Coronary artery (tissue), 2 donors: ENCODE data around the gene IL2RG.
A peak's percentile ranks its signal among the peaks of the same experiment; 100 is the strongest.

Experiments used
- DNase-seq: peaks from one replicate; pipeline ENCODE4 v3.0.0-alpha.2; 2017; ENCODE audit warnings: low spot score
- H3K27ac ChIP-seq, 2 donors: fragments of 200-600 bp; sonication (generic); one replicate each; pipeline ENCODE4 v1.5.1; 2016 to 2019
- H3K4me3 ChIP-seq: fragments of 200-600 bp; sonication (generic); 2 replicates; pipeline ENCODE4 v1.5.1; 2016; ENCODE audit warnings: mild to moderate bottlenecking, moderate library complexity
- TF ChIP-seq, protein P1 (sequence below): fragments of 200-600 bp; sonication (generic); IDR thresholded peaks from one replicate; pipeline ENCODE4 v1.5.1; 2019; ENCODE audit warnings: antibody characterized with exemption

Gene IL2RG

DNA sequence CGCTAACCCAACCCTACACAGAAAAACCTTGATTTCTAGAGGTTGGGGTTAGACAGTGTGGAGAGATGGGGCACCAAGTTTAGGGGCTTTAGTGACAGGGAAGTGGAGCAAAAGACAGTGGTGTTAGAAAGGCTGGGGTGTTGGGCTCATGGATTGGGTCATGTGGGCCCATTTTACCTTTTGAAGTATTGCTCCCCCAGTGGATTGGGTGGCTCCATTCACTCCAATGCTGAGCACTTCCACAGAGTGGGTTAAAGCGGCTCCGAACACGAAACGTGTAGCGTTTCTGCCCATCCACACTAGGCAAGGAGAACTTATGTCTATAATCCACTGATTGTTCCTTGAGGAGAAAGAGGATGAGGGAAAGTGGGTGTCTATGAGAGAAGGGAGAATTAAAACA lies 2.3 kb downstream of the IL2RG start:
- no peak for DNase-seq
- no peak overlapping the region for H3K4me3 ChIP-seq
- TF ChIP-seq, protein P1, sequence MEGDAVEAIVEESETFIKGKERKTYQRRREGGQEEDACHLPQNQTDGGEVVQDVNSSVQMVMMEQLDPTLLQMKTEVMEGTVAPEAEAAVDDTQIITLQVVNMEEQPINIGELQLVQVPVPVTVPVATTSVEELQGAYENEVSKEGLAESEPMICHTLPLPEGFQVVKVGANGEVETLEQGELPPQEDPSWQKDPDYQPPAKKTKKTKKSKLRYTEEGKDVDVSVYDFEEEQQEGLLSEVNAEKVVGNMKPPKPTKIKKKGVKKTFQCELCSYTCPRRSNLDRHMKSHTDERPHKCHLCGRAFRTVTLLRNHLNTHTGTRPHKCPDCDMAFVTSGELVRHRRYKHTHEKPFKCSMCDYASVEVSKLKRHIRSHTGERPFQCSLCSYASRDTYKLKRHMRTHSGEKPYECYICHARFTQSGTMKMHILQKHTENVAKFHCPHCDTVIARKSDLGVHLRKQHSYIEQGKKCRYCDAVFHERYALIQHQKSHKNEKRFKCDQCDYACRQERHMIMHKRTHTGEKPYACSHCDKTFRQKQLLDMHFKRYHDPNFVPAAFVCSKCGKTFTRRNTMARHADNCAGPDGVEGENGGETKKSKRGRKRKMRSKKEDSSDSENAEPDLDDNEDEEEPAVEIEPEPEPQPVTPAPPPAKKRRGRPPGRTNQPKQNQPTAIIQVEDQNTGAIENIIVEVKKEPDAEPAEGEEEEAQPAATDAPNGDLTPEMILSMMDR = no peak
- no peak overlapping the region for H3K27ac ChIP-seq

DNA sequence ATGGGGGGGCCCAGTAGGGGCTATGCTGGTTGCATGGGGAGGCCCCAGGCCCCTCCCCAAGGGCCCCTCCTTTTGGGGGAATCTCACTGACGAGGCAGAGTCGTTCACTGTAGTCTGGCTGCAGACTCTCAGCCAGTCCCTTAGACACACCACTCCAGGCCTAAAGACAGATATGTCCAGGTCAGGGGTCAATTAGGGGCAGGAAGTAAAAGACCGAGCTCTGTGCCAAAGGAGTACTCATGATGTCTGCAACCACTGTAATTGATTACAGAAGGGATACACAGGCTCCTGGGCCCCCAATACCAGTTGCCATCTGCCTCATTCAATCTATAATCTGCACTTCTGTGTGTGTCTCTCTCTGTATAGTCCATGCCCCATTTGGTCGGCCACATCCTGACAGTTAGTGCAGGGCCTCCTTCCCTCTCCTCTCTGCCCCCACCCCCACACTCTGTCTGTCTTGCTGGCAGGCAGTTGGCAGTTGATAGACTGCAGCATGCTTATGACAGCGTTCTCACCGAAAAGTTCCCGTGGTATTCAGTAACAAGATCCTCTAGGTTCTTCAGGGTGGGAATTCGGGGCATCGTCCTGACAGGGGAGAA lies 3.5 kb downstream of the IL2RG start:
- Histone ChIP-seq H3K4me3 (no peak overlapping the region), H3K27ac (no peak overlapping the region)
- TF ChIP-seq, protein P1 = no peak
- no peak for DNase-seq

DNA sequence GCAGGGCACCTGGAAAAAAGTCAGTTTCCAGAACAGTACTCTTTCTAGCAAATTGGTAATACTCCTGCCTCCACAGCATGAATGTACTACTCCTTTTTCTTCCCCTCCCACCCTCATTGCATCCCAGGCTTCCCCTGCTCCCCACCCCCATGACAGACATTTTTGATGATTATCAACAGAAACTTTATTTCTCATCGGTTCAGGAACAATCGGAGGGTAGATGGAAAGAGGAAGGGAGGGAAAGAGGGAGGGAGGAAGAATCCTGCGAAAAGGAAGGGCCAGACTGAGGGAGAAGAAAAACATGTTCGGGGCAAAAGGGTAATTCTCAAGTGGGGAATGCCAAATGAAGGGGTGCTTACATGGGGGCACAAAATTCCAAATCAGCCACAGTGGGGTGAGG lies 4.1 kb downstream of the IL2RG start:
- Histone ChIP-seq H3K4me3 (no peak overlapping the region), H3K27ac (no peak overlapping the region)
- DNase-seq = no peak
- TF ChIP-seq, protein P1 = no peak

DNA sequence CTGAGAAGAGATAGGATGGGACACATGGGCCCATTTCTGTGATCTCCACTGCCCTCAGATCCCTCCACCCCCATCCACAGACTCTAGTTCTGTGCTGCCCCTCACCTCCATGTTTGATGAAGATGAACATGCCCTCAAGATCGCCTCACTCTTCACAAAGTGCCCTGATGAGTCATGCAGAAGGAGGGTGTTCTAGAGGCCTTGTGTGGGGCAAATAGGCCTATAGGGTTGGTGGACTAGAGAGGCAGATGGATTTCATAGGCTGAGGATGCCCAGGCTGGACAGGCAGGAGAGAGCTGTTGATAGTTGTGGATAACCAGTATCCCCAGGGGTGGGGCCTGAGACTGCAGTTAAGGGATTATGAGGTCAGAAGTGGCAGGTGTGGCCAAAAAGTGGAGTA lies 5.0 kb downstream of the IL2RG start, which contains the start of gene CXorf65:
TSS of gene CXorf65 (minus strand) at position 314 of the 400 bp plus-strand sequence. CDS start at position 130, 184 bp downstream.
- H3K27ac ChIP-seq = no peak within 1 kb of the TSS
- TF ChIP-seq, protein P1 = no peak
- DNase-seq = no peak
- H3K4me3 ChIP-seq = no peak within 1 kb of the TSS

DNA sequence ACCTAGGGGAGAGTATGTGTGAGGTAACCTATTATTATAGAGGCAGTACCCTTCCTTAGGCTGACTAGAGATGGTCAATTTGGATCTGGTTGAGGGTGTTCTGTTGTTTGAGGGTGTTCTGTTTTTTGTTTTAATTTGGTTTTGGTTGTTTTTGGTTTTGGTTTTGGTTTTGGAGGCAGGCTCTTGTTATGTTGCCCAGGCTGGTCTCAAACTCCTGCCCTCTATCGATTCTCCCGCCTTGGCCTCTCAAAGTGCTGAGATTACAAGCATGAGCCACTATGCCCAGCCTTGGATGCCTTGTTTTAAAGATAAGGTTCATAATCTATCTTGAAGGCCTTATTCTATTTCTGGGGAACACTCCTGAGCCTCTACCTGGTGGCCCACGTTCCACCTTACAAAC lies 5.7 kb downstream of the IL2RG start:
- Histone ChIP-seq H3K27ac (no peak overlapping the region), H3K4me3 (no peak overlapping the region)
- TF ChIP-seq, protein P1 = no peak
- DNase-seq = no peak

DNA sequence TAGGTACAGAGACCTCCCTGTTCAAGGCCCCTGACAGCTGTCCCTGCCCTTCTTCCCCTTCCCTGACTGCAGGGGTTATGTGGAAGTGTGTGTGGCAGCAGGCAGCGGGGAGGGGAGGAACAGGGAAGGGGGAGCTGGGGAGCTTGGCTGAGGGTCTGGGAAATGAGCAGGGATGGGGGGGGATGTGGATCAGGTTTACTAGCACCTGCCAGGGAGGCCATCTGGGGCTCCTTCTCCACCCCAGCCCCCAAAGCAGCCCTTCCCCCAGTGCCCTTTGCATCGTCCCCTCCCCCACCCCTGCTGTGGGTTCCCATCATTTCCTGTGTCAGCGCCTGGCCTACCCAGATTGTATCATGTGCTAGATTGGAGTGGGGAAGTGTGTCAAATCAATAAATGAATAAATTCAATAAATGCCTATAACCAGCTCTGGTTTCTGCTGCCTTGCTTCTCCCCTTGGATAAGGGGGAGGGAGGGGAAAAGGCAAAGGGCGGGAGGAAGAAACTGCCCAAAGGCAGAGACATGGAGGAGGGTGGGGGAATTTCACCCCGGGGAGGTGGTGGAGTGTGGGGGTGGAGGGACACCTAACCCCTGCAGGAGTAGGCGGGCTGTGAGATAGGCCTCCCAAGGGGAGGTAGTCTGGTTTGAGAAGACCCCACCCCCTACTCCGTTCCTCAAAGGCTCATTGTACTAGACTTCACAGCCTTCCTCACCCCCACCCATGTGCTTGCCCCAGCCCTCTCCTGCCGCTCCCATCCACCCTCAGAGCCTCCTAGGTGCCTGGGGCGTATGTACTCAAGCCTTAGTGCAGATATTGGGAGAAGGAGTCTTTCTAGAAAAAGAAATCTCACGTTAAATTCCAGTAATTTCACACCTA lies 8.0 kb downstream of the IL2RG start:
- H3K27ac ChIP-seq = peak overlapping the region in 1 of 2 donors; percentile 64

More for the DNA sequence above, 8.0 kb downstream of the IL2RG start:
- TF ChIP-seq, protein P1 = no peak
- H3K4me3 ChIP-seq = no peak overlapping the region
- DNase-seq = no peak
